HCT116 (cell line): Measurements from ENCODE around the gene ERP29. TPM values are rescaled to one million over a fixed set of nuclear protein-coding genes. Genes with fewer than 3 reads are reported as not detected.

Experiments used
- ATAC-seq: fragments of 200-7000 bp; cut with Tn5 transposase; 2 replicates; pipeline ENCODE4 v1.9.1; 2020; ENCODE audit warnings: mild to moderate bottlenecking, moderate library complexity
- BruUV-seq: library from RNA; stranded (reverse); fragments of 400-500 nt; replicated peaks from 2 replicates; lab custom pipeline; 2021; lab: Mats Ljungman, UMichigan
- CTCF ChIA-PET: fragments of 300-600 bp; sonication (Branson Sonifier 250); formaldehyde crosslinking; loops from one replicate; lab custom pipeline; 2021; ENCODE audit warnings: antibody characterized with exemption; lab: Charles Lee
- POLR2A ChIA-PET: fragments of 300-600, 350-600 bp; sonication (Branson Sonifier 250); formaldehyde crosslinking; loops from one replicate; lab custom pipeline; 2021; ENCODE audit warnings: antibody characterized with exemption; lab: Charles Lee
- RAD21 ChIA-PET, 2 experiments: fragments of 300-600 bp; sonication (Branson Sonifier 250); formaldehyde crosslinking; loops; one replicate each; lab custom pipeline; 2023; ENCODE audit warnings: low total read pairs in 2 of 2; ENCODE audit not compliant: uncharacterized antibody in 2 of 2, unreplicated experiment in 2 of 2, low non-redundant PET in 1 of 2; lab: Charles Lee
- DNase-seq: peaks from one replicate; pipeline ENCODE4 v3.0.0-alpha.2; 2010; ENCODE audit warnings: low read depth, low spot score
- H2AFZ ChIP-seq: fragments of 200-600 bp; shearing (Covaris generic), sonication (generic); 2 replicates; pipeline ENCODE4 v1.6.1; 2017; ENCODE audit warnings: low read depth, mixed run types, mixed read lengths, antibody characterized with exemption, low read length; ENCODE audit not compliant: poor library complexity, severe bottlenecking
- H3K27ac ChIP-seq: 2 replicates; pipeline ENCODE4 v1.5.1; 2012; ENCODE audit warnings: low read depth, low read length
- H3K27me3 ChIP-seq: fragments of 200-600 bp; sonication (generic); 2 replicates; pipeline ENCODE4 v1.6.1; 2016; ENCODE audit warnings: mixed run types, low read length, mixed read lengths; ENCODE audit not compliant: insufficient read depth
- H3K36me3 ChIP-seq, 2 experiments: fragments of 200-500 bp in 1 of 2; fragments of 200-600 bp in 1 of 2; sonication (Bioruptor generic) in 1 of 2; sonication (generic) in 1 of 2; 2 replicates each; pipeline versions ENCODE4 v1.5.1 to v1.6.1; 2014 to 2016; ENCODE audit warnings: low read length in 2 of 2, inconsistent platforms in 1 of 2, mixed read lengths in 1 of 2, mixed run types in 1 of 2; ENCODE audit not compliant: insufficient read depth in 2 of 2, control insufficient read depth in 1 of 2
- H3K4me1 ChIP-seq, 2 experiments: fragments of 200-600 bp in 1 of 2; sonication (generic) in 1 of 2; 2 replicates each; pipeline versions ENCODE4 v1.5.1 to v1.6.1; 2012 to 2017; ENCODE audit warnings: low read length in 2 of 2, inconsistent platforms in 1 of 2, mild to moderate bottlenecking in 1 of 2, mixed read lengths in 1 of 2, mixed run types in 1 of 2, moderate library complexity in 1 of 2; ENCODE audit not compliant: insufficient read depth in 2 of 2, control insufficient read depth in 1 of 2
- H3K4me2 ChIP-seq: fragments of 200-600 bp; sonication (generic); 2 replicates; pipeline ENCODE4 v1.6.1; 2017; ENCODE audit warnings: mixed run types, low read length, mixed read lengths
- H3K4me3 ChIP-seq, 2 experiments: fragments of 200-600 bp in 1 of 2; sonication (generic) in 1 of 2; replicated peaks in 1 of 2; 2 replicates each; pipeline ENCODE4 v1.5.1; 2011 to 2016; ENCODE audit warnings: low read length in 2 of 2, control low read depth in 1 of 2, low read depth in 1 of 2, mild to moderate bottlenecking in 1 of 2, mixed read lengths in 1 of 2, mixed run types in 1 of 2
- H3K79me2 ChIP-seq: fragments of 200-600 bp; sonication (generic); 2 replicates; pipeline ENCODE4 v1.6.1; 2017; ENCODE audit warnings: mild to moderate bottlenecking, mixed run types, low read length, moderate library complexity, mixed read lengths; ENCODE audit not compliant: insufficient read depth
- H3K9ac ChIP-seq: fragments of 200-600 bp; sonication (generic); 2 replicates; pipeline ENCODE4 v1.6.1; 2016; ENCODE audit warnings: low read length, mixed read lengths
- H3K9me2 ChIP-seq: fragments of 200-600 bp; sonication (generic), shearing (Covaris generic); 2 replicates; pipeline ENCODE4 v1.6.1; 2017; ENCODE audit warnings: mixed run types, mild to moderate bottlenecking, moderate library complexity; ENCODE audit not compliant: insufficient read depth
- H3K9me3 ChIP-seq, 2 experiments: fragments of 200-500 bp in 1 of 2; fragments of 200-600 bp in 1 of 2; sonication (Bioruptor generic) in 1 of 2; sonication (generic) in 1 of 2; 2 replicates each; pipeline ENCODE4 v1.6.1; 2014 to 2017; ENCODE audit warnings: low read length in 2 of 2, mixed read lengths in 2 of 2, inconsistent platforms in 1 of 2, low read depth in 1 of 2, mild to moderate bottlenecking in 1 of 2, mixed run types in 1 of 2, moderate library complexity in 1 of 2; ENCODE audit not compliant: control insufficient read depth in 1 of 2, insufficient read depth in 1 of 2
- H4K20me1 ChIP-seq: fragments of 200-600 bp; sonication (generic), shearing (Covaris generic); 2 replicates; pipeline ENCODE4 v1.6.1; 2017; ENCODE audit warnings: mixed run types, mild to moderate bottlenecking, moderate library complexity; ENCODE audit not compliant: insufficient read depth
- CEBPB ChIP-seq: IDR thresholded peaks from 2 replicates; pipeline ENCODE4 v1.6.1; 2012; ENCODE audit warnings: low read depth
- CTCF ChIP-seq, 3 experiments: fragments of 200-600 bp in 1 of 3; sonication (generic) in 1 of 3; IDR thresholded peaks in 2 of 3; conservative IDR thresholded peaks in 1 of 3; 2 replicates each; pipeline ENCODE4 v1.5.1; 2012 to 2017; ENCODE audit warnings: low read depth in 2 of 3, low read length in 2 of 3, antibody characterized with exemption in 1 of 3, borderline replicate concordance in 1 of 3, control low read depth in 1 of 3, mild to moderate bottlenecking in 1 of 3, mixed read lengths in 1 of 3, mixed run types in 1 of 3, moderate library complexity in 1 of 3; ENCODE audit not compliant: insufficient read depth in 1 of 3
- EGR1 ChIP-seq: IDR thresholded peaks from 2 replicates; pipeline ENCODE4 v1.6.1; 2012; ENCODE audit warnings: low read depth
- ELF1 ChIP-seq: IDR thresholded peaks from 2 replicates; pipeline ENCODE4 v1.6.1; 2012; ENCODE audit warnings: low read depth, borderline replicate concordance
- EZH2phosphoT487 ChIP-seq: fragments of 200-600 bp; IDR thresholded peaks from 2 replicates; pipeline ENCODE4 v1.6.1; 2018; ENCODE audit warnings: antibody characterized with exemption, borderline replicate concordance
- FOSL1 ChIP-seq: IDR thresholded peaks from 2 replicates; pipeline ENCODE4 v1.6.1; 2012; ENCODE audit warnings: low read depth
- JUND ChIP-seq: IDR thresholded peaks from 2 replicates; pipeline ENCODE4 v1.6.1; 2012
- MAX ChIP-seq: IDR thresholded peaks from 2 replicates; pipeline ENCODE4 v1.6.1; 2012
- POLR2AphosphoS5 ChIP-seq: IDR thresholded peaks from 2 replicates; pipeline ENCODE4 v1.6.1; 2011; ENCODE audit warnings: mild to moderate bottlenecking, low read depth, low read length, moderate library complexity
- RAD21 ChIP-seq: IDR thresholded peaks from 2 replicates; pipeline ENCODE4 v1.6.1; 2012; ENCODE audit warnings: low read depth, mild to moderate bottlenecking
- SIN3A ChIP-seq: IDR thresholded peaks from 2 replicates; pipeline ENCODE4 v1.6.1; 2012; ENCODE audit warnings: low read depth
- SRF ChIP-seq: IDR thresholded peaks from 2 replicates; pipeline ENCODE4 v1.6.1; 2012; ENCODE audit warnings: low read depth
- TCF7L2 ChIP-seq: IDR thresholded peaks from 2 replicates; pipeline ENCODE4 v1.7.0; 2011; ENCODE audit warnings: borderline replicate concordance, inconsistent platforms; ENCODE audit not compliant: insufficient read depth, insufficient read length; ENCODE audit errors: extremely low read depth
- ZBTB33 ChIP-seq: IDR thresholded peaks from 2 replicates; pipeline ENCODE4 v1.6.1; 2011; ENCODE audit warnings: mild to moderate bottlenecking, low read length, moderate library complexity; ENCODE audit not compliant: insufficient replicate concordance; ENCODE audit errors: extremely low read depth
- ZFX ChIP-seq: fragments of 450-650 bp; IDR thresholded peaks from 2 replicates; pipeline ENCODE4 v1.6.1; 2017
- ZNF274 ChIP-seq: fragments of 200-500 bp; sonication (Bioruptor generic); IDR thresholded peaks from 2 replicates; pipeline ENCODE4 v1.6.1; 2014; ENCODE audit warnings: mild to moderate bottlenecking, low read depth, low read length, inconsistent platforms
- intact Hi-C: fragments of 100-400 bp; cut with micrococcal nuclease; formaldehyde crosslinking; loops from 2 replicates; pipeline ENCODE4 v1.10.0; 2022
- total RNA-seq: library from RNA; stranded (reverse); gene quantifications from one replicate; pipeline ENCODE4 v1.2.1, GENCODE V29; 2021; ENCODE audit not compliant: unreplicated experiment

The ERP29 gene
- total RNA-seq, 1 experiment from 2014 or later: 130 TPM

GRCh38 chr12:112015938-112016337 lies 2.7 kb downstream of the ERP29 start (continued):
- TF ChIP-seq CTCF (IDR thresholded peaks at IDR 0.05 in 2 of 3, conservative IDR thresholded peaks at IDR 0.05 in 1 of 3; ENCODE audit: borderline replicate concordance in 1 of 3, insufficient read depth in 1 of 3, low read depth in 2 of 3, low read length in 2 of 3) (no peak), POLR2AphosphoS5 (no peak), ZBTB33 (no peak)
- TF ChIP-seq, all 23 proteins: peak for 0

GRCh38 chr12:112017041-112017440 lies 3.8 kb downstream of the ERP29 start:
- H3K4me2 ChIP-seq: no peak overlapping the region
- H2AFZ ChIP-seq: no peak overlapping the region
- POLR2A ChIA-PET: interaction anchor here (0.7 kb wide), 1 partner anchor 363 kb away, joined by 4 read pairs; no protein-coding TSS in a partner anchor
- peaks cover under 1 to 14% of the 10 kb centered on the region in 2 experiments; a peak in 3 of 4 replicates for H3K4me1 ChIP-seq
- DNase-seq: no peak
- H3K4me3 ChIP-seq: no peak overlapping the region
- H3K9me2 ChIP-seq: no peaks in the 10 kb centered on the region
- H3K9me3 ChIP-seq: no peaks in the 10 kb centered on the region
- no peaks in the 10 kb centered on the region for H3K27me3 ChIP-seq
- intact Hi-C loops: no loop called here
- peaks cover 8% of the 10 kb centered on the region; the same call in 1 of the 2 replicates for H4K20me1 ChIP-seq
- H3K9ac ChIP-seq: no peak overlapping the region
- no peak overlapping the region for H3K27ac ChIP-seq
- H3K79me2 ChIP-seq: peaks cover 92% of the 10 kb centered on the region
- RAD21 ChIA-PET: no interaction called here
- no peak for ATAC-seq
- H3K36me3 ChIP-seq: peaks cover 23 to 37% of the 10 kb centered on the region in 2 experiments; a peak in 3 of 4 replicates
- CTCF ChIA-PET: no interaction called here
- no TSS peak for BruUV-seq
- TF ChIP-seq FOSL1: no peak
- TF ChIP-seq EZH2phosphoT487: no peak
- no peak for TF ChIP-seq CTCF (IDR thresholded peaks at IDR 0.05 in 2 of 3, conservative IDR thresholded peaks at IDR 0.05 in 1 of 3; ENCODE audit: borderline replicate concordance in 1 of 3, insufficient read depth in 1 of 3, low read depth in 2 of 3, low read length in 2 of 3)
- TF ChIP-seq ELF1: no peak
- TF ChIP-seq CEBPB: no peak
- TF ChIP-seq MAX: no peak
- TF ChIP-seq TCF7L2: no peak
- no peak for TF ChIP-seq EGR1
- no peak for TF ChIP-seq SIN3A
- TF ChIP-seq ZBTB33: no peak
- no peak for TF ChIP-seq ZFX
- TF ChIP-seq JUND: no peak
- no peak for TF ChIP-seq RAD21
- TF ChIP-seq SRF: no peak
- TF ChIP-seq POLR2AphosphoS5: no peak
- no peak for TF ChIP-seq ZNF274
